OCI-LY1 (cell line): ENCODE data around the gene FOXB1.

Source experiments
- H2AFZ ChIP-seq: fragments of 200-600 bp; sonication (generic), shearing (Covaris generic); 2 replicates; pipeline ENCODE4 v1.6.0; 2014; ENCODE audit warnings: antibody characterized with exemption, mild to moderate bottlenecking, low read length
- H3F3A ChIP-seq: fragments of 200-600 bp; sonication (generic), shearing (Covaris generic); 2 replicates; pipeline ENCODE4 v1.6.0; 2014; ENCODE audit warnings: mild to moderate bottlenecking, antibody characterized with exemption, low read length, moderate library complexity; ENCODE audit not compliant: insufficient read depth
- H3K27ac ChIP-seq: fragments of 200-600 bp; sonication (generic); 2 replicates; pipeline ENCODE4 v1.5.1; 2014; ENCODE audit warnings: low read length, mixed run types, mild to moderate bottlenecking, low read depth; ENCODE audit not compliant: poor library complexity, severe bottlenecking
- H3K27me3 ChIP-seq: fragments of 200-600 bp; sonication (generic); 2 replicates; pipeline ENCODE4 v1.6.0; 2014; ENCODE audit warnings: antibody characterized with exemption, mild to moderate bottlenecking, low read length, moderate library complexity; ENCODE audit not compliant: insufficient read depth
- H3K36me3 ChIP-seq: fragments of 200-600 bp; sonication (generic); 2 replicates; pipeline ENCODE4 v1.6.1; 2014; ENCODE audit warnings: mild to moderate bottlenecking, antibody characterized with exemption, low read length, moderate library complexity, mixed read lengths; ENCODE audit not compliant: insufficient read depth
- H3K4me1 ChIP-seq: fragments of 200-600 bp; sonication (generic); 2 replicates; pipeline ENCODE4 v1.5.1; 2014; ENCODE audit warnings: mild to moderate bottlenecking, low read length, moderate library complexity; ENCODE audit not compliant: insufficient read depth, severe bottlenecking
- H3K4me2 ChIP-seq: fragments of 200-600 bp; sonication (generic), shearing (Covaris generic); 2 replicates; pipeline ENCODE4 v1.6.1; 2014; ENCODE audit warnings: low read length
- H3K4me3 ChIP-seq: fragments of 200-600 bp; sonication (generic); 2 replicates; pipeline ENCODE4 v1.5.1; 2014; ENCODE audit warnings: low read length, low read depth, mild to moderate bottlenecking, mixed read lengths; ENCODE audit not compliant: poor library complexity, severe bottlenecking
- H3K79me2 ChIP-seq: fragments of 200-600 bp; shearing (Covaris generic); 2 replicates; pipeline ENCODE4 v1.6.1; 2016; ENCODE audit warnings: mixed run types, low read length, mixed read lengths; ENCODE audit not compliant: insufficient read depth
- H3K9ac ChIP-seq: fragments of 200-600 bp; sonication (generic), shearing (Covaris generic); 2 replicates; pipeline ENCODE4 v1.6.1; 2014; ENCODE audit warnings: mild to moderate bottlenecking, low read length, mixed read lengths
- H3K9me2 ChIP-seq: fragments of 200-600 bp; sonication (generic), shearing (Covaris generic); 2 replicates; pipeline ENCODE4 v1.6.1; 2014; ENCODE audit warnings: low read depth, mild to moderate bottlenecking, low read length, mixed read lengths
- H3K9me3 ChIP-seq: fragments of 200-600 bp; shearing (Covaris generic); 2 replicates; pipeline ENCODE4 v1.6.1; 2014; ENCODE audit warnings: low read length, mixed read lengths
- H4K20me1 ChIP-seq: fragments of 200-600 bp; sonication (generic), shearing (Covaris generic); 2 replicates; pipeline ENCODE4 v1.6.0; 2016; ENCODE audit warnings: mild to moderate bottlenecking, low read length; ENCODE audit not compliant: insufficient read depth
- EZH2 ChIP-seq: fragments of 200-600 bp; sonication (generic), shearing (Covaris generic); IDR thresholded peaks from 2 replicates; pipeline ENCODE4 v1.8.0; 2017; ENCODE audit warnings: borderline replicate concordance, mixed run types, mild to moderate bottlenecking, antibody characterized with exemption, low read length, moderate library complexity, mixed read lengths
- TF ChIP-seq, protein P1 (sequence below): fragments of 200-600 bp; sonication (generic), shearing (Covaris generic); IDR thresholded peaks from 2 replicates; pipeline ENCODE4 v1.5.1; 2017; ENCODE audit warnings: mild to moderate bottlenecking, antibody characterized with exemption, low read length, moderate library complexity, mixed read lengths

Gene FOXB1

DNA sequence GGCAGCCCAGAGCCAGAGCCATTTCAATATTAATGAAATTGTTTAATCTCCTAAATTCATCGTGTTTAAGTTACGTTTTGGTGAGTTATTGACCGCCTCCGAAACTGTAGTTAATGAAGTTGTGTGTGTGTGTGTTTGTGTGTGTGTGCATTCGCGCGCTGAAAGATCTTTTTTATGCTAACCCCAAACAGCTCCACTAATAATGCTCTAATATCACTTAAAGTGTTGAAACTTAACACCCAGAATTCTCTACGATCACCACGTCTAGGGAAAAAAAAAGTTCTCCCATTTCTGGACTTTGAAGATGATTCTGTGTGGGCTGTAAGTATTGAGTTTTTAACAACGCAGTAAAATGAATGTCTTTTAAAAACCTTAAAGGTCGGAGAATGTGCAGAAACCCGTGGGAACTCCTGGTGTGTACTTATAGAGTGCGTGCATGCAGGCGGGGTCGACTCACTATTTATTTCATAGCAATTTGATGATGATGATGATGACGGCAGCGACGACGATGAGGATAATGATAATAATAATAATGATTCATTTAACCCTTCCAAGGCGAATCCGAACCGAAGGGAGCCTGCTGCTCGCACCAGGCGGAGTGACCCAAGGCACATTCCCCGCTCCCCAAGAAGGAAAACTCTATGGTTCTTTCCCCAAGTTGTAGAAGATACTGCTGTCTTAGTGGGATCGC, 1.4 kb upstream of the FOXB1 start:
- Histone ChIP-seq H3K27me3 (no peaks in the 10 kb centered on the region), H4K20me1 (no peaks in the 10 kb centered on the region), H3K4me2 (no peak overlapping the region), H3K4me1 (no peaks in the 10 kb centered on the region), H3K36me3 (no peaks in the 10 kb centered on the region), H3K79me2 (no peaks in the 10 kb centered on the region), H3K27ac (no peak overlapping the region), H3K9me2 (no peaks in the 10 kb centered on the region), H3K9ac (no peak overlapping the region), H3K4me3 (no peak overlapping the region), H2AFZ (no peak overlapping the region), H3F3A (no peaks in the 10 kb centered on the region), H3K9me3 (no peaks in the 10 kb centered on the region)
- TF ChIP-seq, protein P1, sequence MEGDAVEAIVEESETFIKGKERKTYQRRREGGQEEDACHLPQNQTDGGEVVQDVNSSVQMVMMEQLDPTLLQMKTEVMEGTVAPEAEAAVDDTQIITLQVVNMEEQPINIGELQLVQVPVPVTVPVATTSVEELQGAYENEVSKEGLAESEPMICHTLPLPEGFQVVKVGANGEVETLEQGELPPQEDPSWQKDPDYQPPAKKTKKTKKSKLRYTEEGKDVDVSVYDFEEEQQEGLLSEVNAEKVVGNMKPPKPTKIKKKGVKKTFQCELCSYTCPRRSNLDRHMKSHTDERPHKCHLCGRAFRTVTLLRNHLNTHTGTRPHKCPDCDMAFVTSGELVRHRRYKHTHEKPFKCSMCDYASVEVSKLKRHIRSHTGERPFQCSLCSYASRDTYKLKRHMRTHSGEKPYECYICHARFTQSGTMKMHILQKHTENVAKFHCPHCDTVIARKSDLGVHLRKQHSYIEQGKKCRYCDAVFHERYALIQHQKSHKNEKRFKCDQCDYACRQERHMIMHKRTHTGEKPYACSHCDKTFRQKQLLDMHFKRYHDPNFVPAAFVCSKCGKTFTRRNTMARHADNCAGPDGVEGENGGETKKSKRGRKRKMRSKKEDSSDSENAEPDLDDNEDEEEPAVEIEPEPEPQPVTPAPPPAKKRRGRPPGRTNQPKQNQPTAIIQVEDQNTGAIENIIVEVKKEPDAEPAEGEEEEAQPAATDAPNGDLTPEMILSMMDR: no peak
- no peak for TF ChIP-seq EZH2

DNA sequence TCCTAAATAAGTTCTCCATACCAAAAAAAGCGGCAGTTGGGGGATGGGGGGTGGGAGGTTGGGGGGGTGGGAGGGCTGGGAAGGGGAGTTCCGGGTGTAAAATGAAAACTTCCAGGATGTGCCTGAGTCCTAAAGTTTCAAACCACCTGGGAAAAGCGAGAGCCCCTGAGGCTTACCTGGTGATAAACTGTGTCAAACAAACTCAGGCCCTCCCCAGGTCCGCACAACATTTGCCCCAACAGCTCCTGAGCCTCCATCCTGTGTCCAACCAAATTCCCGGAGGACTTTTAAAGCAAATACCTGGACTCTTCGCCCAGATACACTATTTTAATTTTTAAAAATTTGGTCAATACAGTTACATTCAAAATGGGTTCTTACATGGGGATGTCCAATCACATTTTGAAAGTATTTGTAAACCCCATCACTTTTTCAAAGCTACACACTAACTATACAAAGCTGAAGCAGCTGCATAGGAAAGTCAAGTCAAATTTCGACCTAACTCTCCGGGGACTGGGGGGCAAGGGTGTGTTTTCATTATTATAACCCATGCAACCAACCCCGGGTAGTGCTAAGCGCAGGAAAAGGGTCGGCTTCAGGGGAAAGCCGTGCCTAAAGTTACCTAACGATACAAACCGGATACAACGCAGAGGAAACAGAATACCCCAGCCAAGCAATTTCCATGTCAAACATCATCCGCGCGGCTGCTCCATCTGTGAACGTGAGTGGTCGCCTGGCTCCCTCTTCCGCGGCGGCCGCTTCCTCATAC, 685 bp upstream of the FOXB1 start:
- H3K27ac ChIP-seq: no peak overlapping the region
- H3K4me2 ChIP-seq: no peak overlapping the region
- H2AFZ ChIP-seq: no peak overlapping the region
- no peaks in the 10 kb centered on the region for H3F3A ChIP-seq
- no peaks in the 10 kb centered on the region for H3K4me1 ChIP-seq
- no peaks in the 10 kb centered on the region for H3K79me2 ChIP-seq
- H3K27me3 ChIP-seq: no peaks in the 10 kb centered on the region
- H3K9ac ChIP-seq: no peak overlapping the region
- no peak overlapping the region for H3K4me3 ChIP-seq
- H3K9me2 ChIP-seq: no peaks in the 10 kb centered on the region
- H3K9me3 ChIP-seq: no peaks in the 10 kb centered on the region
- TF ChIP-seq, protein P1: no peak
- no peak for TF ChIP-seq EZH2
- H3K36me3 ChIP-seq: no peaks in the 10 kb centered on the region
- no peaks in the 10 kb centered on the region for H4K20me1 ChIP-seq

DNA sequence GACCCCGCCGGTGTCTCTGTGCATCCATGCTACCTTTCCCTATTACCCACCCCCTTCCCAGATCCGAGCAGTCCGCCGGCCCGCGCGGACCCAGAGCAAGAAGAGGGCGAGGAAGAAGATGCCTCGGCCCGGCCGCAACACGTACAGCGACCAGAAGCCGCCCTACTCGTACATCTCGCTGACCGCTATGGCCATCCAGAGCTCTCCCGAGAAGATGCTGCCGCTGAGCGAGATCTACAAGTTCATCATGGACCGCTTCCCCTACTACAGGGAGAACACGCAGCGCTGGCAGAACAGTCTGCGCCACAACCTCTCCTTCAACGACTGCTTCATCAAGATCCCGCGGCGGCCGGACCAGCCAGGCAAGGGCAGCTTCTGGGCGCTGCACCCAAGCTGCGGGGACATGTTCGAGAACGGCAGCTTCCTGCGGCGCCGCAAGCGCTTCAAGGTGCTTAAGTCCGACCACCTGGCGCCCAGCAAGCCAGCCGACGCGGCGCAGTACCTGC, 788 bp downstream of the FOXB1 start:
- Histone ChIP-seq H3K4me2 (no peak overlapping the region), H3K9me3 (no peaks in the 10 kb centered on the region), H3K79me2 (no peaks in the 10 kb centered on the region), H3K4me1 (no peaks in the 10 kb centered on the region), H2AFZ (no peak overlapping the region), H3K9ac (no peak overlapping the region), H3F3A (no peaks in the 10 kb centered on the region), H3K4me3 (no peak overlapping the region), H3K27me3 (no peaks in the 10 kb centered on the region), H4K20me1 (no peaks in the 10 kb centered on the region), H3K36me3 (no peaks in the 10 kb centered on the region), H3K9me2 (no peaks in the 10 kb centered on the region), H3K27ac (no peak overlapping the region)
- TF ChIP-seq, protein P1: no peak
- no peak for TF ChIP-seq EZH2
